ENCODE measurements around the gene PLXNC1. TPM values are rescaled to one million over a fixed set of nuclear protein-coding genes. Genes with fewer than 3 reads are reported as not detected.

PLXNC1 gene
- total and polyA plus RNA-seq, 2 donors (not counting 1 experiment from before 2014, with no cell fraction given), result 15.1 to 86.9 TPM

GRCh38 chr12:94157981-94158411 is 9.6 kb downstream of the PLXNC1 start:
- H3K9ac ChIP-seq (ENCODE audit: insufficient read depth, low read length), result no peak overlapping the region
- H2AFZ ChIP-seq (ENCODE audit: low read length), result no peak overlapping the region
- H3K27me3 ChIP-seq (ENCODE audit: control insufficient read depth, insufficient read depth, low read length), result peaks cover 12% of the 10 kb centered on the region
- H3K4me2 ChIP-seq (ENCODE audit: extremely low read depth, insufficient read depth, low read length), result no peak overlapping the region
- H3K4me1 ChIP-seq (ENCODE audit: control insufficient read depth, extremely low read depth, insufficient read depth, low read length), result no peaks in the 10 kb centered on the region
- H3K36me3 ChIP-seq (ENCODE audit: control insufficient read depth, insufficient read depth, low read length), result no peaks in the 10 kb centered on the region
- H3K79me2 ChIP-seq (ENCODE audit: control insufficient read depth, insufficient read depth, low read length), result no peaks in the 10 kb centered on the region
- H3K4me3 ChIP-seq (replicated peaks in 1 of 4; ENCODE audit: control extremely low read depth in 1 of 4, insufficient read depth in 1 of 4, low read depth in 3 of 4, low read length in 4 of 4), result no peak overlapping the region
- H3K27ac ChIP-seq (ENCODE audit: insufficient read depth, low read length), result no peak overlapping the region
- H4K20me1 ChIP-seq (ENCODE audit: control insufficient read depth, extremely low read depth, insufficient read depth, low read length), result no peaks in the 10 kb centered on the region
- H3K9me3 ChIP-seq (ENCODE audit: control insufficient read depth, insufficient read depth, low read depth, low read length), result no peaks in the 10 kb centered on the region
- TF ChIP-seq EZH2 (IDR thresholded peaks at IDR 0.05; ENCODE audit: low read length, missing control alignments) (no peak), CTCF (conservative IDR thresholded peaks at IDR 0.05 in 1 of 2, IDR thresholded peaks at IDR 0.05 in 1 of 2; ENCODE audit: low read depth in 1 of 2, low read length in 2 of 2) (no peak)
- DNase-seq (ENCODE audit: low read depth in 2 of 2), result no peak

- no peak overlapping the region for H3K4me2 ChIP-seq (ENCODE audit: extremely low read depth, insufficient read depth, low read length)
- H4K20me1 ChIP-seq (ENCODE audit: control insufficient read depth, extremely low read depth, insufficient read depth, low read length), result no peaks in the 10 kb centered on the region
- no peaks in the 10 kb centered on the region for H3K79me2 ChIP-seq (ENCODE audit: control insufficient read depth, insufficient read depth, low read length)
- no peaks in the 10 kb centered on the region for H3K36me3 ChIP-seq (ENCODE audit: control insufficient read depth, insufficient read depth, low read length)
- no peak overlapping the region for H2AFZ ChIP-seq (ENCODE audit: low read length)
- H3K27ac ChIP-seq (ENCODE audit: insufficient read depth, low read length), result no peak overlapping the region
- no peak overlapping the region for H3K9ac ChIP-seq (ENCODE audit: insufficient read depth, low read length)
- TF ChIP-seq EZH2 (IDR thresholded peaks at IDR 0.05; ENCODE audit: low read length, missing control alignments), result no peak
- no peak for TF ChIP-seq CTCF (conservative IDR thresholded peaks at IDR 0.05 in 1 of 2, IDR thresholded peaks at IDR 0.05 in 1 of 2; ENCODE audit: low read depth in 1 of 2, low read length in 2 of 2)
- H3K9me3 ChIP-seq (ENCODE audit: control insufficient read depth, insufficient read depth, low read depth, low read length), result no peaks in the 10 kb centered on the region
- DNase-seq (ENCODE audit: low read depth in 2 of 2), result no peak
- H3K27me3 ChIP-seq (ENCODE audit: control insufficient read depth, insufficient read depth, low read length), result peaks cover 8% of the 10 kb centered on the region
- H3K4me1 ChIP-seq (ENCODE audit: control insufficient read depth, extremely low read depth, insufficient read depth, low read length), result no peaks in the 10 kb centered on the region
- H3K4me3 ChIP-seq (replicated peaks in 1 of 4; ENCODE audit: control extremely low read depth in 1 of 4, insufficient read depth in 1 of 4, low read depth in 3 of 4, low read length in 4 of 4), result no peak overlapping the region
Measured at GRCh38 chr12:94158666-94159065, 10.3 kb downstream of the PLXNC1 start.

- no peak overlapping the region for H3K4me3 ChIP-seq (replicated peaks in 1 of 4; ENCODE audit: control extremely low read depth in 1 of 4, insufficient read depth in 1 of 4, low read depth in 3 of 4, low read length in 4 of 4)
- no peaks in the 10 kb centered on the region for H4K20me1 ChIP-seq (ENCODE audit: control insufficient read depth, extremely low read depth, insufficient read depth, low read length)
- no peaks in the 10 kb centered on the region for H3K79me2 ChIP-seq (ENCODE audit: control insufficient read depth, insufficient read depth, low read length)
- no peaks in the 10 kb centered on the region for H3K36me3 ChIP-seq (ENCODE audit: control insufficient read depth, insufficient read depth, low read length)
- DNase-seq (ENCODE audit: low read depth in 2 of 2), result no peak
- peaks cover 12% of the 10 kb centered on the region for H3K27me3 ChIP-seq (ENCODE audit: control insufficient read depth, insufficient read depth, low read length)
- no peaks in the 10 kb centered on the region for H3K9me3 ChIP-seq (ENCODE audit: control insufficient read depth, insufficient read depth, low read depth, low read length)
- H3K4me1 ChIP-seq (ENCODE audit: control insufficient read depth, extremely low read depth, insufficient read depth, low read length), result no peaks in the 10 kb centered on the region
- TF ChIP-seq EZH2 (IDR thresholded peaks at IDR 0.05; ENCODE audit: low read length, missing control alignments) (no peak), CTCF (conservative IDR thresholded peaks at IDR 0.05 in 1 of 2, IDR thresholded peaks at IDR 0.05 in 1 of 2; ENCODE audit: low read depth in 1 of 2, low read length in 2 of 2) (no peak)
- H3K4me2 ChIP-seq (ENCODE audit: extremely low read depth, insufficient read depth, low read length), result no peak overlapping the region
- no peak overlapping the region for H2AFZ ChIP-seq (ENCODE audit: low read length)
- no peak overlapping the region for H3K27ac ChIP-seq (ENCODE audit: insufficient read depth, low read length)
- no peak overlapping the region for H3K9ac ChIP-seq (ENCODE audit: insufficient read depth, low read length)
Measured at GRCh38 chr12:94162108-94162507, 13.7 kb downstream of the PLXNC1 start.

All from fibroblast of lung (primary cell).